Chondrocyte (in vitro differentiated cells): ENCODE results near the gene ANTKMT. TPM values are rescaled to one million over a fixed set of nuclear protein-coding genes. Genes with fewer than 3 reads are reported as not detected.

Experiments
- DNase-seq: peaks from one replicate; pipeline ENCODE4 v3.0.0; 2021; ENCODE audit warnings: mixed read lengths, low spot score
- H3K27ac Mint-ChIP-seq: one replicate; pipeline ENCODE4 v1.8.0; 2021; ENCODE audit warnings: mild to moderate bottlenecking, moderate library complexity, mixed read lengths; ENCODE audit not compliant: unreplicated experiment
- H3K27me3 Mint-ChIP-seq: 2 replicates; pipeline ENCODE4 v1.8.0; 2021; ENCODE audit warnings: low read depth, mixed read lengths
- H3K36me3 Mint-ChIP-seq: 2 replicates; pipeline ENCODE4 v1.8.0; 2021; ENCODE audit warnings: low read depth, mixed read lengths
- H3K4me1 Mint-ChIP-seq: 2 replicates; pipeline ENCODE4 v1.8.0; 2021; ENCODE audit warnings: low read depth, mild to moderate bottlenecking, mixed read lengths
- H3K4me3 Mint-ChIP-seq: one replicate; pipeline ENCODE4 v1.8.0; 2021; ENCODE audit warnings: mild to moderate bottlenecking, moderate library complexity, mixed read lengths; ENCODE audit not compliant: unreplicated experiment
- H3K9me3 Mint-ChIP-seq: 2 replicates; pipeline ENCODE4 v1.8.0; 2021; ENCODE audit warnings: low read depth, mixed read lengths
- total RNA-seq: library from RNA; stranded (reverse); gene quantifications from 3 replicates; pipeline ENCODE4 v1.2.1, GENCODE V29; 2021
- TF ChIP-seq, protein P1 (sequence below): fragments of 200-600 bp; sonication (generic); IDR thresholded peaks from 2 replicates; pipeline ENCODE4 v1.5.0; 2021; ENCODE audit warnings: antibody characterized with exemption, mild to moderate bottlenecking, moderate library complexity

ANTKMT gene
- total RNA-seq, 1 donor from 2014 or later, result 38.2 TPM

DNA sequence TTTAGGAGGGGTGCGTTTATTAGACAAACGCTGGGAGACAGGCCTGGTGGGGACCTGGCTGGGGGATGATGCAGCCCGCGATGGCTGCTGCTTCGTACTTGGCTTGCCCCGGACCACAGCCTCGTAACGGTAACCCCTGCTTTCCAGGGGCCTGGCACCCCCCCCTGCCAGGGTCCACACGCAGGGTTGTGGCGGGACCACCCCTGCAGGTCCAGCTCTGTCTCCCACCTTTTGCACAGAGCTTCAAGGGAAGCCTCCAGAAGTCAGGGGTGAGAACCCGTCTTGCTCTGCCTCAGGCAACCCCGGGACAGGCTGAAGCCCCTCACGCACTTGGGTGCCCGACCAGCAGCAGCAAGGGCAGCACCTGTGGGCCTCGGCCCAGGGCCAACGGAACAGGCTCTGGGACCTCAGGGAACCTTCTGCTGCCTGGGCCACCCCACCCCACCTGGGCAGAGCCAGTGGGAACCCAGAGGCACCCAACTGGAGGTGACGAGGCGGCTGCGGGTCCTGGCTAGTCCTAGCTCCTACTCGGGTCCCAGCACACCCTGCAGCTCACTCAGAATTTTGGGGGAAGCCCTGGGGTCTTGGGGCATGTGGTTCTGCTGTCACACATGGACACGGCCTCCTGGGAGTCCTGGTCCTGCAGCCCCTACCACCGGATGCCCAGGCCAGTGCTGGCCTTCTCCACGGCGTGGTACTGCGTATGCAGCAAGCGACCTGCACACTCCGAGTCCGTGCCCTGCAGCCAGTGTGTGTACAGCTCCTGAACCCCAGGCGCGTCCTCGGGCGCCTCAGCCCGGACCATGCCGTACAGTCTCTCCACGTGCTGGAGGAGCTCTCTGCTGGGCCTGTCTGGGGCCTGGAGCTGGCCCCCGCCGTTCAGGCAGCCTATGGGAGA, 9.1 kb downstream of the ANTKMT start:
- Mint-ChIP-seq H3K9me3 (no peaks in the 10 kb centered on the region), H3K36me3 (no peaks in the 10 kb centered on the region), H3K27ac (no peak overlapping the region), H3K27me3 (no peaks in the 10 kb centered on the region), H3K4me3 (no peak overlapping the region), H3K4me1 (peaks cover 3% of the 10 kb centered on the region)
- DNase-seq, result no peak
- TF ChIP-seq, protein P1, sequence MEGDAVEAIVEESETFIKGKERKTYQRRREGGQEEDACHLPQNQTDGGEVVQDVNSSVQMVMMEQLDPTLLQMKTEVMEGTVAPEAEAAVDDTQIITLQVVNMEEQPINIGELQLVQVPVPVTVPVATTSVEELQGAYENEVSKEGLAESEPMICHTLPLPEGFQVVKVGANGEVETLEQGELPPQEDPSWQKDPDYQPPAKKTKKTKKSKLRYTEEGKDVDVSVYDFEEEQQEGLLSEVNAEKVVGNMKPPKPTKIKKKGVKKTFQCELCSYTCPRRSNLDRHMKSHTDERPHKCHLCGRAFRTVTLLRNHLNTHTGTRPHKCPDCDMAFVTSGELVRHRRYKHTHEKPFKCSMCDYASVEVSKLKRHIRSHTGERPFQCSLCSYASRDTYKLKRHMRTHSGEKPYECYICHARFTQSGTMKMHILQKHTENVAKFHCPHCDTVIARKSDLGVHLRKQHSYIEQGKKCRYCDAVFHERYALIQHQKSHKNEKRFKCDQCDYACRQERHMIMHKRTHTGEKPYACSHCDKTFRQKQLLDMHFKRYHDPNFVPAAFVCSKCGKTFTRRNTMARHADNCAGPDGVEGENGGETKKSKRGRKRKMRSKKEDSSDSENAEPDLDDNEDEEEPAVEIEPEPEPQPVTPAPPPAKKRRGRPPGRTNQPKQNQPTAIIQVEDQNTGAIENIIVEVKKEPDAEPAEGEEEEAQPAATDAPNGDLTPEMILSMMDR, result no peak

DNA sequence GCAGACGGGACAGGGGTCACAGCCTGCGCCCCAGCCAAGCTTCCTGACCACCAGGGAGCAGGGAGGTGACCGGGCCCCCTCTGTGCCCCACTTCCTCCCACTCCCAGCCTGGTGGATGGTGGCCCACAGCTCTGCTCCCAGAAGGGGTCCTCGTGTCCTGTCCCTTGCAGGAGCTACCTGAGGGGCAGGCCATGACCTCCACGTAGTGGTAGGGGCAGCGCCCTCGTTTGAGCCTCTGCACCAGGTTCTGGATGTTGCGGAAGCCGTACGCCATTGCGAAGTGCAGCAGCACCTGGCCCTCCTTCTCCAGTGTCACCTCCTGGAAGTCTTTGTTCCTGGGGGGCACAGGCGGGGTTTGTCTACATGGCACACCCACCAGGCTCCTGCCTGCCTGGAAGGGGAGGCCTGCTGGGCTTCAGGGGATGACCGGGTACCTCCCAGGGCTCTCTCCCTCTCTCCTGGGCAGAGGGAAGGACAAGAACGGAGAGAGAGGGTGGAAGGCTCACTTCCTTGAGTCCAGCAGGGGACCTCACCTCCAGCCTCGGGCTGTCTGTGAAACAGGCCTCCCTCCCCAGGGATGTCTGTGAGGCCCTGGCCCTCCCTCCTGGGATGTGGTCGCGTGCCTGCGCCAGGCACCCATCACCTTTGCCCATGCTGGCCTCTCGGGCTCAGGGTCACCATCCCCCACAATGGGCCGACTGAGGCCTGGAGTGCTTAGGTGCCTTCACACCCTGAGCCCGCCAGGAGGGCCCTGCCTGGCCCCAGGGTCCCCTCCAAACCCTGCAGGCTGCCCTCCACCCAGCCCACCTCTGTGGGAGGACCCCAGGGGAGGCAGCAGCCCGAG, 9.9 kb downstream of the ANTKMT start:
- Mint-ChIP-seq H3K27ac (no peak overlapping the region), H3K36me3 (peaks cover 3% of the 10 kb centered on the region), H3K9me3 (no peaks in the 10 kb centered on the region), H3K27me3 (no peaks in the 10 kb centered on the region), H3K4me3 (no peak overlapping the region), H3K4me1 (peaks cover 3% of the 10 kb centered on the region)
- DNase-seq, result no peak
- TF ChIP-seq, protein P1, result no peak

DNA sequence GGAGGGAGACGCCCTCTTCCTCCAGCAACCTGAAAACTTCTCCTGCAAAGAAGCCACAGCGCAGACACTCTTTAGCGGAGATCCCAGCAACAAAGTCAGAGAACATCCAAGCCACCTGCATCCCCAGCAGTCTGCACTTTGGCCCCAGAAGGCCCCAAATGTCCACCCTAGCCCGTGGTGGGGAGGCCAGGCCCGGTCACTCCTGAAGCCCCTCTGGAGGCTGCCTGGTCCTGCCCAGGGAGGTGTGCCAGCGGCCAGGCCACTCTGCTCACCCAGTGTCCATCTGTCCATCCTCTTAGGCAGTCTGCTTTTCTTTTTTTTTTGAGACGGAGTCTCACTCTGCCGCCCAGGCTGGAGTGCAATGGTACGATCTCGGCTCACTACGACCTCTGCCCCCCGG, 11.4 kb downstream of the ANTKMT start:
- Mint-ChIP-seq H3K27me3 (no peaks in the 10 kb centered on the region), H3K4me3 (no peak overlapping the region), H3K9me3 (no peaks in the 10 kb centered on the region), H3K4me1 (no peaks in the 10 kb centered on the region), H3K36me3 (peaks cover 3% of the 10 kb centered on the region), H3K27ac (no peak overlapping the region)
- TF ChIP-seq, protein P1, result no peak
- no peak for DNase-seq

GRCh38 chr16:732936-733335, 12.0 kb downstream of the ANTKMT start:
- H3K4me3 Mint-ChIP-seq, result no peak overlapping the region
- peaks cover 6% of the 10 kb centered on the region for H3K36me3 Mint-ChIP-seq
- H3K27me3 Mint-ChIP-seq, result no peaks in the 10 kb centered on the region
- TF ChIP-seq, protein P1, result no peak
- no peaks in the 10 kb centered on the region for H3K9me3 Mint-ChIP-seq
- H3K4me1 Mint-ChIP-seq, result no peaks in the 10 kb centered on the region
- H3K27ac Mint-ChIP-seq, result no peak overlapping the region
- DNase-seq, result peak; percentile 87
